ENCODE results near the gene PIRT.

The PIRT gene

DNA sequence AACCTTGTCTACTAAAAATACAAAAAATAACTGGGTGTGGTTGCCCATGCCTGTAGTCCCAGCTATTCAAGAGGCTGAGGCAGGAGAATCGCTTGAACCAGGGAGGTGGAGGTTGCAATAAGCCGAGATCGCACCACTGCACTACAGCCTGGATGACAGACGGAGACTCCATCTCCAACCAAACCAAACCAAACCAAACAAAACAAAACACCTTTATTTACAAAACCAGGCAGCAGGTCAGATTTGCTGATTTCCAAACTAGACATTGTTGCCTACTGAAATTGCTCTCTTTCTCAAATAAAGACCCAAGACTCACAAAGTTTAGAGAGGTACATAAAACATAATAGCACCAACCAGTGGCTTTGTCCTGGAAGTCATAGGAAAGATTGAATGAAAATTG lies 28.3 kb downstream of the PIRT start:
- Histone ChIP-seq H3K9ac (ENCODE audit: low read length) (no peak overlapping the region), H3K4me2 (ENCODE audit: low read length) (no peak overlapping the region), H3K9me2 (ENCODE audit: low read depth, low read length) (no peaks in the 10 kb centered on the region), H3K9me3 (ENCODE audit: low read length) (no peaks in the 10 kb centered on the region), H3K27ac (ENCODE audit: low read depth, low read length, poor library complexity, severe bottlenecking) (no peak overlapping the region), H3K36me3 (ENCODE audit: insufficient read depth, low read length) (no peaks in the 10 kb centered on the region), H3K79me2 (ENCODE audit: insufficient read depth, low read length) (no peaks in the 10 kb centered on the region), H3K27me3 (ENCODE audit: insufficient read depth, low read length) (no peaks in the 10 kb centered on the region), H3K4me1 (ENCODE audit: insufficient read depth, low read length, severe bottlenecking) (no peaks in the 10 kb centered on the region), H4K20me1 (ENCODE audit: insufficient read depth, low read length) (no peaks in the 10 kb centered on the region), H3F3A (ENCODE audit: insufficient read depth, low read length) (no peaks in the 10 kb centered on the region), H2AFZ (ENCODE audit: low read length) (no peak overlapping the region), H3K4me3 (ENCODE audit: low read depth, low read length, poor library complexity, severe bottlenecking) (no peak overlapping the region)
- TF ChIP-seq, protein P1, sequence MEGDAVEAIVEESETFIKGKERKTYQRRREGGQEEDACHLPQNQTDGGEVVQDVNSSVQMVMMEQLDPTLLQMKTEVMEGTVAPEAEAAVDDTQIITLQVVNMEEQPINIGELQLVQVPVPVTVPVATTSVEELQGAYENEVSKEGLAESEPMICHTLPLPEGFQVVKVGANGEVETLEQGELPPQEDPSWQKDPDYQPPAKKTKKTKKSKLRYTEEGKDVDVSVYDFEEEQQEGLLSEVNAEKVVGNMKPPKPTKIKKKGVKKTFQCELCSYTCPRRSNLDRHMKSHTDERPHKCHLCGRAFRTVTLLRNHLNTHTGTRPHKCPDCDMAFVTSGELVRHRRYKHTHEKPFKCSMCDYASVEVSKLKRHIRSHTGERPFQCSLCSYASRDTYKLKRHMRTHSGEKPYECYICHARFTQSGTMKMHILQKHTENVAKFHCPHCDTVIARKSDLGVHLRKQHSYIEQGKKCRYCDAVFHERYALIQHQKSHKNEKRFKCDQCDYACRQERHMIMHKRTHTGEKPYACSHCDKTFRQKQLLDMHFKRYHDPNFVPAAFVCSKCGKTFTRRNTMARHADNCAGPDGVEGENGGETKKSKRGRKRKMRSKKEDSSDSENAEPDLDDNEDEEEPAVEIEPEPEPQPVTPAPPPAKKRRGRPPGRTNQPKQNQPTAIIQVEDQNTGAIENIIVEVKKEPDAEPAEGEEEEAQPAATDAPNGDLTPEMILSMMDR (IDR thresholded peaks at IDR 0.05; ENCODE audit: low read length): no peak
- no peak for TF ChIP-seq EZH2 (IDR thresholded peaks at IDR 0.05; ENCODE audit: borderline replicate concordance, low read length)

DNA sequence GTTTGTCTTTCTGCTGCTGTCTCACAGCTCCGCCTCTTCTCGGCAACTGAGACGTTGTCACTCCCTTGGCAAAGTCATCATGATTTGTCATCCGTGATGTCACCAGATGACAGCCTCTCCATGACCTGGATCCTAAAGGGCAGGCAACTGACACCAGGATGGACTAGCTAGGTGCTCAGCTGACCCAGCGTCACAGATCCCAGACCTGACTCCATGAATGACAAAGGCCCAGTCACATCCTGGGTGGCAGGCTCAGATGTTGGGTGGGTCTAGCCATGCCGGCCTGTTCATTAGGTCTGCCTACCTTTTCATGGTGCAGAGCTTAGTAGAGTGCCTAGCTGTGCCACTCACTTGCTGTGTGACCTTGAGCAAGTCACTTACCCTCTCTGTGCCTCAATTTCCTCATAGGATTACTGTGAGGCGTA lies 30.2 kb downstream of the PIRT start:
- no peaks in the 10 kb centered on the region for H3K79me2 ChIP-seq (ENCODE audit: insufficient read depth, low read length)

DNA sequence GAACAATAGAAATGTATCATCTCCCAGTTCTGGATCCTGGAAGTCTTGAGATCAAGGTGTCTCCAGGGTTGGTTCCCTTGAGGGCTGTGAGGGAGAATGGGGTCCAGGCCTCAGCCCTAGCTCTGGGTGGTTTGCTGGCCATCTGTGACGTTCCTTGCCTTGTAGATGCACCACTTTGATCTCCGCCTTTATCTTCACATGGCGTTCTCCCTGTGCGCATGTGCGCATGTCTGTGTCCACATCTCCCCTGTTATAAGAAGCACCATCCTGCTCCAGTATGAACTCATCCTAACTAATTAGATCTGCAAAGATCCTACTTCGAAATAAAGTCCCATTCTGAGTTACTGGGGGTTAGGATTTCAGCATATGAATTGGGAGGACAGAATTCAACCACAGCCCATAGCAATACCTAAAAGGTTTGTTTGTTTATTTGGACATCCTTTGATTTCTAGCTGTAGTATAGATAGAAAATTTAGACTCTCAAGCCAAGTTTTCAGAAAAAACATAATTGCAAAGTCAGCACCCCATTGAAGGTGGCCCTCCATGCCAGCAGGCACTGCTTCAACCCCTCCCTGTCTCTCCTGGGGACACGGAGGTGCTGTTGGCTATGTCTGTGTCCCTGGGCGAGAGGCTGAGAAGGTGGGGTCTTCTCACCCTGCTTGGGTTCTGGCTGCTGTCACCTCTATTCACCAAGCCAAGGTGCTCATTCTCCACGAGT lies 31.2 kb downstream of the PIRT start:
- no peak overlapping the region for H3K27ac ChIP-seq (ENCODE audit: low read depth, low read length, poor library complexity, severe bottlenecking)
- H3K36me3 ChIP-seq (ENCODE audit: insufficient read depth, low read length): no peaks in the 10 kb centered on the region
- H3K4me3 ChIP-seq (ENCODE audit: low read depth, low read length, poor library complexity, severe bottlenecking): no peak overlapping the region
- H3K4me1 ChIP-seq (ENCODE audit: insufficient read depth, low read length, severe bottlenecking): no peaks in the 10 kb centered on the region
- H3F3A ChIP-seq (ENCODE audit: insufficient read depth, low read length): no peaks in the 10 kb centered on the region
- H3K9me3 ChIP-seq (ENCODE audit: low read length): no peaks in the 10 kb centered on the region
- H2AFZ ChIP-seq (ENCODE audit: low read length): no peak overlapping the region
- H3K4me2 ChIP-seq (ENCODE audit: low read length): no peak overlapping the region
- no peaks in the 10 kb centered on the region for H3K79me2 ChIP-seq (ENCODE audit: insufficient read depth, low read length)
- no peaks in the 10 kb centered on the region for H3K9me2 ChIP-seq (ENCODE audit: low read depth, low read length)
- H3K27me3 ChIP-seq (ENCODE audit: insufficient read depth, low read length): no peaks in the 10 kb centered on the region
- no peak overlapping the region for H3K9ac ChIP-seq (ENCODE audit: low read length)
- no peaks in the 10 kb centered on the region for H4K20me1 ChIP-seq (ENCODE audit: insufficient read depth, low read length)
- TF ChIP-seq, protein P1 (IDR thresholded peaks at IDR 0.05; ENCODE audit: low read length): no peak
- TF ChIP-seq EZH2 (IDR thresholded peaks at IDR 0.05; ENCODE audit: borderline replicate concordance, low read length): no peak

More for the DNA sequence above, 30.2 kb downstream of the PIRT start:
- H3K27me3 ChIP-seq (ENCODE audit: insufficient read depth, low read length): no peaks in the 10 kb centered on the region
- TF ChIP-seq, protein P1 (IDR thresholded peaks at IDR 0.05; ENCODE audit: low read length): no peak
- no peak for TF ChIP-seq EZH2 (IDR thresholded peaks at IDR 0.05; ENCODE audit: borderline replicate concordance, low read length)
- no peaks in the 10 kb centered on the region for H3K9me2 ChIP-seq (ENCODE audit: low read depth, low read length)
- H3K4me3 ChIP-seq (ENCODE audit: low read depth, low read length, poor library complexity, severe bottlenecking): no peak overlapping the region
- H3K4me1 ChIP-seq (ENCODE audit: insufficient read depth, low read length, severe bottlenecking): no peaks in the 10 kb centered on the region
- no peak overlapping the region for H3K9ac ChIP-seq (ENCODE audit: low read length)
- H4K20me1 ChIP-seq (ENCODE audit: insufficient read depth, low read length): no peaks in the 10 kb centered on the region
- no peaks in the 10 kb centered on the region for H3K36me3 ChIP-seq (ENCODE audit: insufficient read depth, low read length)
- no peak overlapping the region for H3K4me2 ChIP-seq (ENCODE audit: low read length)
- no peaks in the 10 kb centered on the region for H3K9me3 ChIP-seq (ENCODE audit: low read length)
- no peak overlapping the region for H3K27ac ChIP-seq (ENCODE audit: low read depth, low read length, poor library complexity, severe bottlenecking)
- H2AFZ ChIP-seq (ENCODE audit: low read length): no peak overlapping the region
- H3F3A ChIP-seq (ENCODE audit: insufficient read depth, low read length): no peaks in the 10 kb centered on the region
